GM12878 (cell line): ENCODE measurements around the gene KCNQ1OT1. TPM values are rescaled to one million over a fixed set of nuclear protein-coding genes. Genes with fewer than 3 reads are reported as not detected.

Experiments used
- ATAC-seq: fragments of 200-7000 bp; cut with Tn5 transposase; 3 replicates; pipeline ENCODE4 v1.9.1; 2020; ENCODE audit warnings: mild to moderate bottlenecking, moderate library complexity
- BruUV-seq: library from RNA; stranded (reverse); fragments of 400-500 nt; replicated peaks from 2 replicates; lab custom pipeline; 2021; lab: Mats Ljungman, UMichigan
- CTCF ChIA-PET: fragments of 300-600 bp; sonication (Branson Sonifier 250); formaldehyde crosslinking; extraction: SDS; loops from one replicate; lab custom pipeline; 2021; ENCODE audit warnings: inconsistent platforms; lab: Yijun Ruan, JAX
- POLR2A ChIA-PET: fragments of 350-600 bp; formaldehyde crosslinking; extraction: SDS; loops from one replicate; lab custom pipeline; 2021; ENCODE audit warnings: inconsistent platforms; lab: Charles Lee
- RAD21 ChIA-PET: fragments of 300-600 bp; sonication (Branson Sonifier 250); formaldehyde crosslinking; loops from one replicate; lab custom pipeline; 2023; ENCODE audit warnings: antibody characterized with exemption; ENCODE audit not compliant: unreplicated experiment; lab: Charles Lee
- SMC1A ChIA-PET: fragments of 300-600 bp; sonication (Branson Sonifier 250); formaldehyde crosslinking; loops from one replicate; lab custom pipeline; 2023; ENCODE audit not compliant: unreplicated experiment, uncharacterized antibody; lab: Charles Lee
- DNase-seq: peaks from one replicate; pipeline ENCODE4 v3.0.0-alpha.2; 2011; ENCODE audit warnings: low read depth, low spot score
- FAIRE-seq: peaks from 3 replicates; lab custom pipeline; 2011; peaks lifted over from hg19 to GRCh38; lab: Jason Lieb, UNC
- H2AFZ ChIP-seq: 2 replicates; pipeline ENCODE4 v1.6.0; 2011; ENCODE audit warnings: low read depth, low read length, control low read depth; ENCODE audit not compliant: control insufficient read depth
- H3K27ac ChIP-seq: 2 replicates; pipeline ENCODE4 v1.5.1; 2011; ENCODE audit warnings: control low read depth; ENCODE audit not compliant: control insufficient read depth, insufficient read depth
- H3K27me3 ChIP-seq, 2 experiments: replicated peaks in 1 of 2; 2 replicates each; pipeline versions ENCODE4 v1.6.0 to v1.6.1; 2011; ENCODE audit warnings: low read length in 1 of 2; ENCODE audit not compliant: control insufficient read depth in 2 of 2, insufficient read depth in 2 of 2
- H3K36me3 ChIP-seq, 2 experiments: 2 replicates each; pipeline ENCODE4 v1.5.1; 2011; ENCODE audit warnings: low read length in 1 of 2; ENCODE audit not compliant: control insufficient read depth in 2 of 2, insufficient read depth in 2 of 2
- H3K4me1 ChIP-seq: 2 replicates; pipeline ENCODE4 v1.6.1; 2011; ENCODE audit warnings: mild to moderate bottlenecking, low read length, moderate library complexity, mixed read lengths; ENCODE audit not compliant: control insufficient read depth, insufficient read depth
- H3K4me2 ChIP-seq: 2 replicates; pipeline ENCODE4 v1.6.0; 2011; ENCODE audit warnings: control low read depth; ENCODE audit not compliant: control insufficient read depth, insufficient read depth
- H3K4me3 ChIP-seq: fragments of 200-600 bp; sonication (generic); 2 replicates; pipeline ENCODE4 v1.5.1; 2016
- H3K79me2 ChIP-seq: 2 replicates; pipeline ENCODE4 v1.6.0; 2011; ENCODE audit warnings: low read length; ENCODE audit not compliant: control insufficient read depth, insufficient read depth
- H3K9ac ChIP-seq: 2 replicates; pipeline ENCODE4 v1.8.0; 2011; ENCODE audit warnings: low read length, control low read depth, mixed read lengths; ENCODE audit not compliant: control insufficient read depth, insufficient read depth
- H3K9me3 ChIP-seq: replicated peaks from 3 replicates; pipeline ENCODE4 v1.5.1; 2011; ENCODE audit warnings: mild to moderate bottlenecking, low read length; ENCODE audit not compliant: control insufficient read depth, insufficient read depth
- H4K20me1 ChIP-seq: 2 replicates; pipeline ENCODE4 v1.6.0; 2011; ENCODE audit not compliant: control insufficient read depth, insufficient read depth
- ASH2L ChIP-seq: fragments of 300-600, 200-600 bp; sonication (generic); IDR thresholded peaks from 2 replicates; pipeline ENCODE4 v1.6.1; 2017; ENCODE audit warnings: low read depth, mild to moderate bottlenecking, borderline replicate concordance
- BHLHE40 ChIP-seq, 2 experiments: fragments of 450-650 bp in 1 of 2; IDR thresholded peaks; 2 replicates each; pipeline ENCODE4 v1.6.1; 2011 to 2017; ENCODE audit warnings: low read depth in 2 of 2, borderline replicate concordance in 1 of 2, improper control_type of control experiment in 1 of 2, low read length in 1 of 2, mild to moderate bottlenecking in 1 of 2
- CUX1 ChIP-seq: IDR thresholded peaks from 2 replicates; pipeline ENCODE4 v1.6.1; 2012; ENCODE audit warnings: improper control_type of control experiment, low read depth, low read length; ENCODE audit not compliant: insufficient replicate concordance
- E2F4 ChIP-seq: IDR thresholded peaks from 2 replicates; pipeline ENCODE4 v1.6.1; 2012; ENCODE audit warnings: low read depth, low read length, improper control_type of control experiment
- FOXK2 ChIP-seq: fragments of 450-650 bp; IDR thresholded peaks from 2 replicates; pipeline ENCODE4 v1.6.1; 2017; ENCODE audit warnings: mild to moderate bottlenecking, moderate library complexity
- HDAC6 ChIP-seq: fragments of 200-600 bp; sonication (generic); IDR thresholded peaks from one replicate; pipeline ENCODE4 v1.8.0; 2017; ENCODE audit warnings: antibody characterized with exemption; ENCODE audit not compliant: unreplicated experiment
- NBN ChIP-seq: fragments of 450-650 bp; IDR thresholded peaks from 2 replicates; pipeline ENCODE4 v1.6.1; 2016
- PBX3 ChIP-seq: IDR thresholded peaks from 2 replicates; pipeline ENCODE4 v1.6.1; 2011; ENCODE audit warnings: mild to moderate bottlenecking, low read depth, low read length, moderate library complexity; ENCODE audit not compliant: insufficient replicate concordance
- RAD51 ChIP-seq: fragments of 450-650 bp; IDR thresholded peaks from 2 replicates; pipeline ENCODE4 v1.6.1; 2016; ENCODE audit warnings: moderate library complexity, mild to moderate bottlenecking, inconsistent platforms
- SREBF2 ChIP-seq: IDR thresholded peaks from 2 replicates; pipeline ENCODE4 v1.6.1; 2012; ENCODE audit warnings: mild to moderate bottlenecking, low read length
- SRF ChIP-seq, 2 experiments: IDR thresholded peaks; 2 replicates each; pipeline ENCODE4 v1.6.1; 2011; ENCODE audit warnings: low read depth in 2 of 2, low read length in 2 of 2, mild to moderate bottlenecking in 1 of 2, moderate library complexity in 1 of 2
- STAT1 ChIP-seq: fragments of 450-650 bp; conservative IDR thresholded peaks from 2 replicates; pipeline ENCODE4 v1.6.1; 2014; ENCODE audit warnings: antibody characterized with exemption, mild to moderate bottlenecking
- USF2 ChIP-seq: IDR thresholded peaks from 2 replicates; pipeline ENCODE4 v1.6.1; 2011; ENCODE audit warnings: low read depth, low read length, improper control_type of control experiment, borderline replicate concordance
- ZSCAN29 ChIP-seq: fragments of 450-650 bp; IDR thresholded peaks from 2 replicates; pipeline ENCODE4 v1.6.1; 2017; ENCODE audit warnings: mild to moderate bottlenecking, moderate library complexity
- WGBS: methylation state at CpG from one replicate; pipeline ENCODE4 v1.1.6; 2016; ENCODE audit warnings: low lambda C conversion rate; ENCODE audit not compliant: insufficient replicate concordance, insufficient coverage; ENCODE audit errors: missing lambda C conversion rate; 5-methylcytosine and 5-hydroxymethylcytosine counted together
- in situ Hi-C: fragments of 300-500 bp; cut with MboI; formaldehyde crosslinking; loops from 9 replicates; pipeline ENCODE4 v1.14.3; 2018; ENCODE audit warnings: mixed read lengths
- intact Hi-C: fragments of 100-400 bp; cut with micrococcal nuclease; formaldehyde crosslinking; loops from one replicate; pipeline ENCODE4 v1.14.2; 2022; ENCODE audit not compliant: unreplicated experiment
- polyA plus RNA-seq, 11 experiments: library from polyadenylated mRNA; depleted of rRNA in 4 of 11; unstranded in 6 of 11; stranded (reverse) in 5 of 11; fragments of >200 nt; fragmentation: Nextera tagmentation in 4 of 11; fragmentation: Illumina TruSeq in 1 of 11; extraction: Ambion mirVana in 4 of 11; extraction: Trizol in 1 of 11; gene quantifications; 1 replicate in 1 of 11; 2 replicates in 10 of 11; pipeline versions ENCODE4 v1.2.1 to v1.2.3, GENCODE V29; 2011 to 2016; ENCODE audit warnings: inconsistent platforms in 2 of 11, missing spikeins in 2 of 11, low read depth in 1 of 11
- total RNA-seq, 4 experiments: library from RNA; depleted of rRNA in 3 of 4; stranded (reverse); fragments of >200 nt in 3 of 4; fragmentation: Illumina TruSeq in 1 of 4; extraction: Trizol in 1 of 4; gene quantifications; 2 replicates each; pipeline versions ENCODE4 v1.2.1 to v1.2.3, GENCODE V29; 2013 to 2021

KCNQ1OT1 gene
- total and polyA plus RNA-seq, 10 of the 15 experiments (the other 5 are each of a cell fraction or from before 2014, with no cell fraction given) = 0.02 to 1.6 (median 0.41) TPM

GRCh38 chr11:2748061-2748813 is 48.4 kb upstream of the KCNQ1OT1 start:
- H3K9me3 ChIP-seq = no peaks in the 10 kb centered on the region
- no peak overlapping the region for H3K27ac ChIP-seq
- intact Hi-C loops = no loop called here
- ChIA-PET CTCF (no interaction called here), RAD21 (no interaction called here), POLR2A (no interaction called here), SMC1A (no interaction called here)
- no peaks in the 10 kb centered on the region; a peak in 1 of 4 replicates for H3K27me3 ChIP-seq
- no peak overlapping the region for H2AFZ ChIP-seq
- no peak for ATAC-seq
- H3K36me3 ChIP-seq = no peaks in the 10 kb centered on the region
- no TSS peak for BruUV-seq
- H3K4me3 ChIP-seq = no peak overlapping the region
- no peak for FAIRE-seq
- in situ Hi-C loops = no loop called here
- WGBS = 18% methylated on average over 11 of the region's 11 CpGs
- H3K9ac ChIP-seq = no peak overlapping the region
- H4K20me1 ChIP-seq = no peaks in the 10 kb centered on the region
- no peak overlapping the region for H3K4me2 ChIP-seq
- no peaks in the 10 kb centered on the region; the same call in 1 of the 2 replicates for H3K4me1 ChIP-seq
- H3K79me2 ChIP-seq = no peaks in the 10 kb centered on the region
- DNase-seq = no peak
- TF ChIP-seq ASH2L (no peak), SRF (IDR thresholded peaks at IDR 0.05; ENCODE audit: low read depth in 2 of 2, low read length in 2 of 2) (no peak), RAD51 (peak; percentile 49; the same call in 1 of the 2 replicates), PBX3 (no peak), ZSCAN29 (no peak), FOXK2 (no peak), USF2 (no peak), BHLHE40 (IDR thresholded peaks at IDR 0.05; ENCODE audit: borderline replicate concordance in 1 of 2, low read depth in 2 of 2, low read length in 1 of 2) (peak in 1 of 2 experiments; percentile 43; a peak in 2 of 4 replicates), E2F4 (no peak), CUX1 (no peak), STAT1 (no peak), NBN (no peak), HDAC6 (no peak), SREBF2 (no peak)
